Measurements from ENCODE around the gene NSD2.

NSD2 gene

DNA sequence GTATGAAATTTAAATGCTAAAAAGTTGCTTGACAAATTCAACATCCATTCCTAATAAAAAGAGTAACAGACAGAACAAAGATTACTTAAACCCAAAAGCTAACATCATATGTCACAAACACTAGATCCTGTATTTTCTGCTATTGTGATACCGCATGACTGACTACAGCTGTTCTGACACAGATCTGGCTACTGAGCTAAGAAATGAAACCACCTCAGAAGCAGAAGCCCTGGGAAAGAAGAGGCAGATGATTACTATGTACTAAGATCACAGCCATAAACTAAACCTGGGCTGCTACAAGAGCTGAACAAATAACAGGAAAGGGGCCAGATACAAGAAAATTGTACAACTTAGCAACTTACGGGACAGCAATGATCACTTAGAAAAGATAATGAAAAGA, 24.6 kb upstream of the NSD2 start:
- no peak for DNase-seq (ENCODE audit: low read depth)
- TF ChIP-seq MAX (IDR thresholded peaks at IDR 0.05; ENCODE audit: low read depth, low read length): no peak
- no peak for TF ChIP-seq MYC (IDR thresholded peaks at IDR 0.05; ENCODE audit: low read depth, low read length)
- TF ChIP-seq POLR2A (IDR thresholded peaks at IDR 0.05; ENCODE audit: extremely low read depth, insufficient read length): no peak
- TF ChIP-seq, protein P1, sequence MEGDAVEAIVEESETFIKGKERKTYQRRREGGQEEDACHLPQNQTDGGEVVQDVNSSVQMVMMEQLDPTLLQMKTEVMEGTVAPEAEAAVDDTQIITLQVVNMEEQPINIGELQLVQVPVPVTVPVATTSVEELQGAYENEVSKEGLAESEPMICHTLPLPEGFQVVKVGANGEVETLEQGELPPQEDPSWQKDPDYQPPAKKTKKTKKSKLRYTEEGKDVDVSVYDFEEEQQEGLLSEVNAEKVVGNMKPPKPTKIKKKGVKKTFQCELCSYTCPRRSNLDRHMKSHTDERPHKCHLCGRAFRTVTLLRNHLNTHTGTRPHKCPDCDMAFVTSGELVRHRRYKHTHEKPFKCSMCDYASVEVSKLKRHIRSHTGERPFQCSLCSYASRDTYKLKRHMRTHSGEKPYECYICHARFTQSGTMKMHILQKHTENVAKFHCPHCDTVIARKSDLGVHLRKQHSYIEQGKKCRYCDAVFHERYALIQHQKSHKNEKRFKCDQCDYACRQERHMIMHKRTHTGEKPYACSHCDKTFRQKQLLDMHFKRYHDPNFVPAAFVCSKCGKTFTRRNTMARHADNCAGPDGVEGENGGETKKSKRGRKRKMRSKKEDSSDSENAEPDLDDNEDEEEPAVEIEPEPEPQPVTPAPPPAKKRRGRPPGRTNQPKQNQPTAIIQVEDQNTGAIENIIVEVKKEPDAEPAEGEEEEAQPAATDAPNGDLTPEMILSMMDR (IDR thresholded peaks at IDR 0.05; ENCODE audit: low read depth, low read length): no peak
- no peak overlapping the region for H3K4me3 ChIP-seq (ENCODE audit: low read depth, low read length)

DNA sequence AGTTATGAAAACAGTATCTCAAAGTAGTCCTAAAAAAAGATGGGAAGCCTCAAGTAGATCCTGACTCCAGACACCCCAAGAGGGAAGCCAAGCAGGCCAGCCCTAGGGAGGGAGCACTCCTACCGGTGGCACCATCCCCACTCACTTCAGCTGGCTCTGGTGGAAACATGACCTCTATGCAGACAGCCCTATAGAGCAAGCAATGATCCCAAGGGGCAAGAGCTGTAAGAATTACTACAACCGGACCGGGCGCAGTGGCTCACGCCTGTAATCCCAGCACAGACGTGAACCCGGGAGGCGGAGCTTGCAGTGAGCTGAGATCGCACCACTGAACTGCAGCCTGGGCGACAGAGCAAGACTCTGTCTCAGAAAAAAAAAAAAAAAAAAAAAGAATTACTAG, 20.9 kb upstream of the NSD2 start:
- no peak for TF ChIP-seq MYC (IDR thresholded peaks at IDR 0.05; ENCODE audit: low read depth, low read length)
- H3K4me3 ChIP-seq (ENCODE audit: low read depth, low read length): no peak overlapping the region
- no peak for DNase-seq (ENCODE audit: low read depth)

GRCh38 chr4:1851160-1851559, 20.0 kb upstream of the NSD2 start:
- no peak for DNase-seq (ENCODE audit: low read depth)
- no peak for TF ChIP-seq MAX (IDR thresholded peaks at IDR 0.05; ENCODE audit: low read depth, low read length)
- H3K4me3 ChIP-seq (ENCODE audit: low read depth, low read length): no peak overlapping the region

GRCh38 chr4:1851575-1852410, 19.4 kb upstream of the NSD2 start:
- H3K4me3 ChIP-seq (ENCODE audit: low read depth, low read length): no peak overlapping the region
- peak; percentile 38; the same call in 1 of the 2 replicates for TF ChIP-seq MYC (IDR thresholded peaks at IDR 0.05; ENCODE audit: low read depth, low read length)
- TF ChIP-seq, protein P1 (IDR thresholded peaks at IDR 0.05; ENCODE audit: low read depth, low read length): no peak
- no peak for DNase-seq (ENCODE audit: low read depth)

DNA sequence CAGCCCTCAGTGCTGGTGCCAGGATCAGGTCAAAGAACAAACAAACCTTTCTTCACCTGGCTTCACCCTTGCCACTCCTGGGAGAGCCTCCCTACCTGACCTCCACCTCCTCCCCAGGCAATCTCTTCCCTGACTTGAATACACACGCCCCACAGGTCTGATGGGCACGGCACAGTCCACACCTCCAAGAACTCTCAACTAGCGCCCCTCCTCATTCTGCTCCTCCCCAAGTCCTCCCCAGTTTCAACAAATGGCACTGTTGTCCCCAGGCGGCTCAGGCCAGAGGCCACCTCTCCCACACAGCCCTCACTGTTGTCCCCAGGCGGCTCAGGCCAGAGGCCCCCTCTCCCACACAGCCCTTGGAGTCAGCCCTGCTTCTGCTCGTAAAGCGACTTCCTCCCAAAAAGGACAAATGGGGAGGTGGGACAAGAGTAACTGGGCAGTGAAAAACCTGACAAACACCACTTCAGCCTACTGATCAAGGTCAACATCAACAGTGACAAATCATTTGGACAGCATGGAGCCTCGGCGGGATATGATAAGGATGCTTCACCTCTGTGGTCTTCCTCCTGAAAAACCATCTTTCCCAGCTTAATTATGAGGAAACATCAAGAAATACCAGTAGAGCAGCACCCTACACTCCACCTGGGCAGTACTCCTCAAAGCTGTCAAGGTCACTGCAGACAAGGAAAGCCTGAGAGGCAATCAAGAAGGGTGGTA, 18.1 kb upstream of the NSD2 start:
- H3K4me3 ChIP-seq (ENCODE audit: low read depth, low read length): no peak overlapping the region
- TF ChIP-seq MYC (IDR thresholded peaks at IDR 0.05; ENCODE audit: low read depth, low read length) (no peak), POLR2A (IDR thresholded peaks at IDR 0.05; ENCODE audit: extremely low read depth, insufficient read length) (no peak), MAX (IDR thresholded peaks at IDR 0.05; ENCODE audit: low read depth, low read length) (no peak)
- TF ChIP-seq, protein P1 (IDR thresholded peaks at IDR 0.05; ENCODE audit: low read depth, low read length): no peak
- DNase-seq (ENCODE audit: low read depth): peak; percentile 52

GRCh38 chr4:1854752-1855151, 16.4 kb upstream of the NSD2 start:
- no peak for DNase-seq (ENCODE audit: low read depth)
- TF ChIP-seq POLR2A (IDR thresholded peaks at IDR 0.05; ENCODE audit: extremely low read depth, insufficient read length) (no peak), MYC (IDR thresholded peaks at IDR 0.05; ENCODE audit: low read depth, low read length) (no peak), MAX (IDR thresholded peaks at IDR 0.05; ENCODE audit: low read depth, low read length) (no peak)
- TF ChIP-seq, protein P1 (IDR thresholded peaks at IDR 0.05; ENCODE audit: low read depth, low read length): no peak
- peak overlapping the region; percentile 78 for H3K4me3 ChIP-seq (ENCODE audit: low read depth, low read length)
